Activated T-cell treated with anti-CD3 and anti-CD28 coated beads, Interleukin-2, amount 50 U/mL, for 48 hours (primary cell): ENCODE measurements around the gene NAGLU.
A peak's percentile ranks its signal among the peaks of the same experiment; 100 is the strongest.
"Not testable (repeated sequence)": the region's sequence is repeated elsewhere in the genome, so short reads cannot be mapped to it uniquely, and the experiment has no call there.

ENCODE experiments used
- DNase-seq, 2 experiments: peaks; one replicate each; pipeline ENCODE4 v3.0.0-alpha.2; 2020

The NAGLU gene

DNA sequence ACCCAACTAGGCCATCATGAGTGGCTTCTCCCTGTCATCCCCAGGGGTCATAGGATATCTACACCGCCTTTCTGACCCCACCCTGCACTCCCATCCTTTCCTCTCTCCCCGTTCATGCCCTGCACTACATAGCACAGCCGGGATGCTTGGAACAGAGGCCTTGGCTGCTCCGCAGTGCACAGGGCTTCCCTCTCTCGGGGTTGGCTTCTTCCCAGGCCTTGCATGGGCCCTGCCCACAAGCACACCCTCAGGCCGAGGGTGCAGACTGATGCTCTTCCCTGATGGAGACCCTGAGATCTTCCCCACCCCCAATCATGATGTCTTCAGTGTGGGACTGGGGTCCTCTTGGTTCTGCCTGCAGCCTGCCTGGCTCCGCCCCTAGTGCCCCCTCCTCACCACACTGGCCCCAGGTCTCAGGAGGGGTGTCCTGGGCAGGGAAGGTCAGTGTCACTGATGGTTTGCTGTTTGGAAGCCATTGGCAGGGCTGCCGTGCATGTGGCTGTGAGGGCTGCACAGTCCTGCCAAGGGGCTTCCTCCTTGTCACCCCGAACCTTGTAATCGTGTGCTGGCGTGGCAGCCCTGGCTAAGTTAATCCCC lies 14.3 kb upstream of the NAGLU start:
- no peak for DNase-seq

DNA sequence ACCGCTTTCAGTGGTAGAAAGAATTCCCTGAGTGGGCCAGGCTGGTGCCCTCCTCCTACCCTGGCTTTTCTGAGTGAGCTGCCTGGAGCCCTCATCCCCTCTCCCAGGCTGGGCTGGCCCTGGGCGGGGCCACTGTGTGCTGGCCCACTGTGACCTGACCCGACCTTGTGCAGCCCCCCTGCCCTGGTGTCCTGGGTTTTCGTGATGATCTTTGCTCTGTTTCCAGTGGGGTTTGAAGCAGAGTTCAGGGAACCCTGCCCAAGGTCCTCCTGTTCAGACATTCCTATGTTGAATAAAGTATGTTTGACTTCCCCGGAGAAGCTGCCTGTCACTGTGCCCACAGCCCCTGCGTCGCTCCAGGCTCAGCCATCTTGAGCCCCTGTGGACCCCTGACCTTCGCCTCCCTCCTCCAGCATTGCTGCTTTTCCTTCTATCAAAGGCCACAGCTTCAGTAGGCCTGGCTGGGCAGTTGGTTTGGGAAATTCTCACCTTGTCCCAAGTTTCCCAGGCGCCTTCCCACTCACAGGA lies 13.7 kb upstream of the NAGLU start:
- DNase-seq: no peak

DNA sequence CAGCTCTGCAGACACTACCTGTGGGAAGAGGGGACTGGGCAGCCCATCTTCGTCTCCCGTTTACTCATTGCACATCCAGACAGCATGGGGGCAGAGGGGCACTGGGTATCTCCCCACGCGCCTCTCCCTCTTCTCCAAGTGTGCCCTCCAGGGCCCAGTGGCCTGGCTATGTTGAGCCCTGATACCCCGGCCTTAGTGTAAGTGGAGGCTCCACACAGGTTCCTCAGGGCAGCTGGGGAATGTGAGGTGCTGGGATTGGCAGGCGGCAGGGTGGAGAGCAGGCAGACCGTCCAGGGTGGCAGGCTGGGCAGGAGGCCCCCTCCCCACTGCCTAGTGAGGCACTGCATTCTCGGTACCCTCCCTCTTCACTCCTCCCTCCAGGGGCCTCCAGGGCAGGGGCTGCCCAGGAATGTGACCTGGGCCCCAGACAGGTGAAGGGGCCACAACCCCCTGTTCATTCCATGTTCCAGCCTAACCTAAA lies 13.2 kb upstream of the NAGLU start:
- DNase-seq: no peak

DNA sequence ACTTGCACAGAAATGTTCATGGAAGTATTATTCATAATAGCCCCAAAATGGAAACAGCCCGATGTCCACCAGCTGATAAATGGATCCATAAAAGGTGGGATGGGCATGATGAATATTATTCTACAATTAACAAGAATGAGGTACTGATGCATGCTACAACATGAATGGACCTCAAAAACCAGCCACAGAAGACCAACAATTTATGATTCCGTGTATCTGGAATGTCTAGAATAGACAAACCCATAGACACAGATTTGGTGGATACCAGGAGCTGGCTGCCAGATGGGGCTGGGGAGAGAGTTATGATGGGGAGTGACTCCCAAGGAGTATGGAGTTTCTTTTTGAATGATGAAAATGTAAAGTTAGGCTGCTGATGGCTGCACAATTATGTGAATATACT lies 10.8 kb upstream of the NAGLU start:
- no peak for DNase-seq

DNA sequence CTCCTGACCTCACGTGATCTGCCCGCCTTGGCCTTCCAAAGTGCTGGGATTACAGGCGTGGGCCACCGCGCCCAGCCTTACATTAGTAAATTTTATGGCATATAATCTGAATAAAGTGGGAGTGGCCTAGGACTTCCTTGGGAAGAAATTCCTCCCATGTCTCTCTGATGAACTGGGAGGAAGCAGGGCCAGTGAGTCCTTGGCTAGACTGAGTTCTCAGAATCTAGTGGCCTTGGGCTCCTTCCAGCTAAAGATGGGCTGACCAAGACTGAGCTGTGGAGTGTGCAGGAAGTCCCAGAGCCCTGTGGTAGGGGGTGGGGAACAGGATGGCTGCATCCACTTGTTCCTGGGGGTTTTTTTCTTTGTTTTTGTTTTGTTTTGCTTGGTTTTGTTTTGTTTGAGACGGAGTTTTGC lies 10.0 kb upstream of the NAGLU start:
- DNase-seq: no peak

DNA sequence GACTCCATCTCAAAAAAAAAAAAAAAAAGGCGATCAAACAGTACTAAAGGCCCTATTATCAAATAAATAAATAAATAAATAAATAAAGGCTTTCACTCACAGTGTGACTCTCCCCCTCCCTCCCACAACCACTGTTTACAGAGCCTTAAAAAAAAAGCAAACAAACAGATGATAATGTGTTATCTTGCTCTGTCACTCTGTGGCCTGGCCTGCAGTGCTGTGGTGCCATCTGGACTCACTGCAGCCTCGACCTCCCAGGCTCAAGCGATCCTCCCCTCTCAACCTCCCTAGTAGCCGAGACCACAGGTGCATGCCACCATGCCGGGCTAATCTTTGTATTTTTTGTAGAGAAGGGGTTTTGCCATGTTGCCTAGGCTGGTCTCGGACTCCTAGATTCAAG lies 8.1 kb upstream of the NAGLU start:
- no peak for DNase-seq

DNA sequence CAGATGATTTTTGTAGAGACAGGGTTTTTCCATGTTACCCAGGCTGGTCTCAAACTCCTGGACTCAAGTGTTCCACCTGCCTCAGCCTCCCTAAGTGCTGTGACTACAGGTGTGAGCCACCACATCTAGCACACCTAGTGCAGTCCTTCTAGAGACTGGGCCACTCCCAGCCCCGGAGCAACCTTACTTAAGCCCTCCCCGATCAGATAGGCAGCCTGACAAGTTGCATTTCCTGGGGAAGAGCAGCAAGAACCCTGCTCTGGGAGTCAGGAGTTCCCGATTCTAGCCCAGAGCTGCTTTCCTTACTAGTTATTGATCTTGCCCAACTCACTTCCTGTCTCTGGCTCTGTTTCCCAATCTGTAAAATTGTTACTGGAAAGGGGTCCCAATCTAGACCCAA lies 7.0 kb upstream of the NAGLU start:
- no peak for DNase-seq

DNA sequence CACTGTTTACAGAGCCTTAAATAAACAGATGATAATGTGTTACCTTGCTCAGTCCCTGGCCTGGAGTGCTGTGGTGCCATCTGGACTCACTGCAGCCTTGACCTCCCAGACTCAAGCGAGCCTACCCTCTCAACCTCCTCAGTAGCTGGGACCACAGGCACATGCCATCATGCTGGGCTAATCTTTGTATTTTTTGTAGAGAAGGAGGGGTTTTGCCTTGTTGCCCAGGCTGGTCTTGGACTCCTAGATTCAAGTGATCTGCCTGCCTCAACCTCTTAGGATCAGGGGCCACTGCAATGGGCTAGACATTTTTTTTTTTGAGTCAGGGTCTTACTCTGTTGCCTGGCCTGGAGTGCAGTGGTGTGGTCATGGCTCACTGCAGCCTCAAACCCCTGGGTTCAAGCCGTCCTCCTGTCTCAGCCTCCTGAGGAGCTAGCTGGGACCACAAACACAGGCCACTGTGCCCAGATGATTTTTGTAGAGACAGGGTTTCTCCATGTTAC lies 5.0 kb upstream of the NAGLU start:
- no peak for DNase-seq

DNA sequence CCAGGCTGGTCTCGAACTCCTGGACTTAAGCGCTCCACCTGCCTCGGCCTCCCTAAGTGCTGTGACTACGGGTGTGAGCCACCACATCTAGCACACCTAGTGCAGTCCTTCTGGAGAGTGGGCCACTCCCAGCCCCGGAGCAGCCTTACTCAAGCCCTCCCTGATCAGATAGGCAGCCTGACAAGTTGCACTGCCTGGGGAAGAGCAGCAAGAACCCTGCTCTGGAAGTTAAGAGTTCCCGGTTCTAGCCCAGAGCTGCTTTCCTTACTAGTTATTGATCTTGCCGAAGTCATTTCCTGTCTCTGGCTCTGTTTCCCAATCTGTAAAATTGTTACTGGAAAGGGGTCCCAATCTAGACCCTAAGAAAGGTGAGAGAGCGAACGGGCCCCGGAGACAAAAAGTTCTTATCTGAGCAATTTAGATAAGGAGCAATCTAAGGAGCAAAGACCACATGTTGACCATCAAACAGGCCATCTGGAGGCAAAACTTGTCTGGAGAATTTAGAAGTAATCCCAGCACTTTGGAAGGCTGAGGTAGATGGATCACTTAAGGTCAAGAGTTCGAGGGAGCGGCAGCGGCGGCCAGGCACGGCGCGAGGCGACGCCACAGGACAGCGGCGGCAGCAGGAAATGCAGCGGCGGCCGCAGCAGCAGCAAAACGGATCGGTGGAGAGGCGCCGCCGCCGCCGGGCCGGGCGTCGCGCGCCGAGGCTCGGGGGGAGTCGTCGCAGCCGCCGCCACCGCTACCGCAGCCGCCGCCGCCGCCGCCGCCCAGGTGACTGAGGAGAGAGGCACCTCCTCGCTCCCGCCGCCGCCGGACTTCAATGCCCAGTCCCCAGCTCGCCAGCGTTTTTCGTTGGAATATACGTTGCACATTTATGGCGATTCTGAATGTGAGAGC lies 4.3 kb upstream of the NAGLU start:
- peak; percentile 65 to 71 for DNase-seq

DNA sequence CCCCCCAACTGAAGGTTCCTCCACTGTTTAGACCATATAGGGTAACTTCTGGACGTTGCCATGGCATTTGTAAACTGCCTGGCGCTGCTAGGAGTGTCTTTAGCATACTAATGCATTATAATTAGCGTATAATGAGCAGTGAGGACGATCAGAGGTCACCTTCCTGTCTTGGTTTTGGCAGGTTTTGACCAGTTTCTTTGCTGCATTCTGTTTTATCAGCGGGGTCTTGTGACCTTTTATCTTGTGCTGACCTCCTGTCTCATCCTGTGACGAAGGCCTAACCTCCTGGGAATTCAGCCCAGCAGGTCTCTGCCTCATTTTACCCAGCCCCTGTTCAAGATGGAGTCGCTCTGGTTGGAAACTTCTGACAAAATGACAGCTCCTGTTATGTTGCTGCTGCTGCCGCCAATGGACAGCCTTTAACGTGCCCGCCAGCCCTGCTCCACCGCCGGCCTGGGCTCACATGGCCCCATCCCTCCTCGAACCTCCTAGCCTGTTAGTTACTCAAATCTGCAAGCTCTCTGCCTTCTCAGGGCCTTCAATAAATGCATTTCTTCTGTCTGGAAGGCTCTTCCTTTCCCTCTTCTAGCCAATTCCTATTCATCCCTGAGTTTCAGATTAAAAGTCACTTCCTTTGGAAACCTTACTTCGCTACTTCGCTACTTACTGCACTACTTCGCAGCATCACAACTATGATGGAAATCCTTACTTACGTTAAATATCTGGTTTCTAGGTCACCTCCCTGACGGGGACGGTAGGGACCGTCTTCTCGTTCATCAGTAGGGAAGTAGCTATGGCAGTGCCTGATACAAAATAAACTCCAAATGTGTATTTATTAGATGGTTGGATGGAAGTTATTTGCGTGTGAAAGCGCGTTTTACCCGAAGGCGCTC lies 640 bp upstream of the NAGLU start:
- DNase-seq: no peak

DNA sequence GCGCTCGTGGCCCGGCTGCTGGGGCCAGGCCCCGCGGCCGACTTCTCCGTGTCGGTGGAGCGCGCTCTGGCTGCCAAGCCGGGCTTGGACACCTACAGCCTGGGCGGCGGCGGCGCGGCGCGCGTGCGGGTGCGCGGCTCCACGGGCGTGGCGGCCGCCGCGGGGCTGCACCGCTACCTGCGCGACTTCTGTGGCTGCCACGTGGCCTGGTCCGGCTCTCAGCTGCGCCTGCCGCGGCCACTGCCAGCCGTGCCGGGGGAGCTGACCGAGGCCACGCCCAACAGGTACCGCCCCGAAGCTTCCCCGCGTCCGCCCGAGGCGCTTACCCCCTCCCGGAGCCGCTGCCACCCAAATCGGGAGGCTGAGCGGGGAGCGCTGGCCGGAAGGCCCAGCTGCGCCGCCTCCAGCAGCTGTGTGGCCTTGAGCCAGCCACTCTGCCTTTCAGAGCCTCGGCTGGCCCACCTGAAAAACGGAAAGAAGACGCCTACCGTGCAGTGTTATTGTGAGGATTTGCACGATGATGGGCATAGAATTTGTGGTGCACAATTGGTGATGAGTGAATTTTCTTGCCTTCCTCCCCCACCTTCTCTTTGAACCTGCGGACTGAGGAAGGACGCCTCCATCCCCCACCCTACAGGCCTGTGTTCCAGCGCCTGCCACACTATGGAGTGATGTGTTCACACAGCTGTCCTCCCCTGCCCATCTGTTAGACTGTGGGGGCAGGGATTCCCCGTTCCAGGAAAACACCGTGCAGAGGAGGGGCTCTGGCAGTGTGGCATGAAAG lies 523 bp downstream of the NAGLU start:
- DNase-seq: peak; percentile 83 to 90

DNA sequence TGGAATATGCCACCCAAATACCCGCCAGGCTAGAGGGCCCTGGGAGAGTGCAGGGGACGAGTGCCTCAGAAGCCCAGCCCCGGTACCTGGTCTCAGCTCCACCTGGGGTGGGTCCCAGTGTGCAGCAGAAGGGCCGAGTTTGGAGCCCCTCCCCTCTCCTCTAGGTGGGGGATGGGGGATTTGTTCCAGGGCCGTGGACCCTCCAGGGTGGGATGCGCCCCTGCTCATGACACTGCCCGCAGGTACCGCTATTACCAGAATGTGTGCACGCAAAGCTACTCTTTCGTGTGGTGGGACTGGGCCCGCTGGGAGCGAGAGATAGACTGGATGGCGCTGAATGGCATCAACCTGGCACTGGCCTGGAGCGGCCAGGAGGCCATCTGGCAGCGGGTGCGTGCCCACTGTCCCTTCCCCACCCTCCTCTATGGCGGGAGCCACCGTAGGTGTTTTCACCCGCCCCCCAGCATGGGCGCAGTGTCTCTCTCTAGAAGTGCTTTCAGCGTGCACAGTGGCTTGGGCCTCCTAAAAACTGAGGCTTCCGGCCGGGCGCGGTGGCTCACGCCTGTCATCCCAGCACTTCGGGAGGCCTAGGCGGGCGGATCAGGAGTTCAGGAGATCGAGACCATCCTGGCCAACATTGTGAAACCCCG lies 1.2 kb downstream of the NAGLU start:
- DNase-seq: no peak

DNA sequence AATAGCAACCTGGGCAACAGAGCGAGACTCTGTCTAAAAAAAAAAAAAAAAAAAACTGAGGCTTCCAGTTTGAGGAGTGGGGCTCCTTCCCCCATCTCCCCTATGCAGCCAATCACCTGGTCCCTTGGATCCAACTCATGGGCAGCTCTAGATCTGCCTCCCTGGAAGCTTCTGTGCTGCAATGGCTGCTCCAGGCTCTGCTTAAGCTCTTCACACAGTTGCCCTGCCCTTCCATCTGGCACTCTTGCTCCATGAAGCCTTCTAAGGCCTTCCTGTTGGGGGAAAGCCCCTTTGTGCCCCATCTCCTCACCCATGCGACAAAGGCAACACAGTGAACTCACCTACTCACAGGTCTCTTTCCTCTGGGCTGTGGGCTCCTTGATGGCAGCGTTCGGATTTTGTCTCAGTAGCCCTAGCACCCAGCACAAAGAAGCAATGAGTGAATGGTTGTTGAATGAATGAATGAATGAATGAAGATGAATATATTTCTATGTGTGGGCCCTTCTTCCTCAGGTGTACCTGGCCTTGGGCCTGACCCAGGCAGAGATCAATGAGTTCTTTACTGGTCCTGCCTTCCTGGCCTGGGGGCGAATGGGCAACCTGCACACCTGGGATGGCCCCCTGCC lies 1.9 kb downstream of the NAGLU start:
- no peak for DNase-seq

DNA sequence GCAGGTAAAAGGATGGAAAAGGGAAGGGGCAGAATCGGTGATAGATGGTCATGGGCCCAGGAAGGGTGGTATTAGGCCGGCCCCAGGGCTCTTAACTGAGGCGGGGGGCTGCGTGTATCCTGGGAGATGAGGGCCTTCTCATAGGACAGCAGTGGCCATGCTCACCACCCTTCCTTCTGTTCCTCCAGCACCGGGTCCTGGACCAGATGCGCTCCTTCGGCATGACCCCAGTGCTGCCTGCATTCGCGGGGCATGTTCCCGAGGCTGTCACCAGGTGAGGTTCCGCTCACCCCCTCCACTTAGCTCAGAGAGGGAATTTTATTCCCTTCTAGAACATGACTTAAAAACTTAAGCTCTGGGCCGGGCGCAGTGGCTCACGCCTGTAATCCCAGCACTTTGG lies 2.4 kb downstream of the NAGLU start:
- DNase-seq: no peak

DNA sequence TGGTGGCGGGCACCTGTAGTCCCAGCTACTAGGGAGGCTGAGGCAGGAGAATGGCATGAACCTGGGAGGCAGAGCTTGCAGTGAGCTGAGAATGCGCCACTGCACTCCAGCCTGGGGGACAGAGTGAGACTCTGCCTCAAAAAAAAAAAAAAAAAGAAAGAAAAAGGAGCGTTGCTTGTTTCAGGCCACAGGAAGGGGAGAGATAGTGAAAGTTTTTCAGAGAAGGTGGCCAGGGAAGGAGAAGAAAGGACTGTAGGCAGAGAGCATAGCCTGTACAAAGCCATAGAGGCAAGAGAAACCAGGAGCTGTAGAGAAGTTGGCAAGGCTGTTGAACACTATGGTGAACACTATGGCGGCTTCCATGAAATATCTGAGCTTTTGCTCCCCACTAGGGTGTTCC lies 4.5 kb downstream of the NAGLU start:
- not testable (repeated sequence) for DNase-seq

DNA sequence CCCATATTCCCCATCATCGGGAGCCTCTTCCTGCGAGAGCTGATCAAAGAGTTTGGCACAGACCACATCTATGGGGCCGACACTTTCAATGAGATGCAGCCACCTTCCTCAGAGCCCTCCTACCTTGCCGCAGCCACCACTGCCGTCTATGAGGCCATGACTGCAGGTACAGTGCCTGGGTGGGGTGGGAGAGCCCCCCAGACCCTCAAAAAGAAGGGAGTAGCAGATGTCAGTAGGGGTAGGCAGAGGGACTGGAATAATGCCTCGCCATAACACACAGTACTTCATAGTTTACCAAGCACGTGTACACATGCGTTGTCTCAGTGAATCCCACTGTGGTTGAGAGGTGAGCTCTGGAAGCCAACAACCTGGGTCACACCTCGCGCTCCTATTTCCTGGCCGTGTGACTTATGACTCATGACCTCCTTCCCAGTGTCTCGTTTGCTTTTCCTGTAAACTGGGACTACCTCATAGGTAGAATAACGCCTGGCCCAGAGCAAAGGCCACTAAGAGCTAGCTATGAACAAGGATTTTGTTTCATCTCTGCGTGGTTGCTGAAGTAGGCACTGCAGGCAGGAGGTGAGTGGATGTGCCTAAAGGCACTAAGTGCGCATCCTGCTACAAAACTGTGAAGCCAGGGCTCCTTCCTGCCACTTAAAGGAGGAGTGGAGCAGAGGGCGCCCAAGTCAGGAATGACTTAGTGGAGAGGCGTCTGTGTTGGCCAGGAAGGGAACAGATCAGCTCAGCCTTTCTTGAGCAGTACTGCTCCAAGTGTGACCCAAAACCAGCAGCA lies 5.2 kb downstream of the NAGLU start:
- DNase-seq: no peak

DNA sequence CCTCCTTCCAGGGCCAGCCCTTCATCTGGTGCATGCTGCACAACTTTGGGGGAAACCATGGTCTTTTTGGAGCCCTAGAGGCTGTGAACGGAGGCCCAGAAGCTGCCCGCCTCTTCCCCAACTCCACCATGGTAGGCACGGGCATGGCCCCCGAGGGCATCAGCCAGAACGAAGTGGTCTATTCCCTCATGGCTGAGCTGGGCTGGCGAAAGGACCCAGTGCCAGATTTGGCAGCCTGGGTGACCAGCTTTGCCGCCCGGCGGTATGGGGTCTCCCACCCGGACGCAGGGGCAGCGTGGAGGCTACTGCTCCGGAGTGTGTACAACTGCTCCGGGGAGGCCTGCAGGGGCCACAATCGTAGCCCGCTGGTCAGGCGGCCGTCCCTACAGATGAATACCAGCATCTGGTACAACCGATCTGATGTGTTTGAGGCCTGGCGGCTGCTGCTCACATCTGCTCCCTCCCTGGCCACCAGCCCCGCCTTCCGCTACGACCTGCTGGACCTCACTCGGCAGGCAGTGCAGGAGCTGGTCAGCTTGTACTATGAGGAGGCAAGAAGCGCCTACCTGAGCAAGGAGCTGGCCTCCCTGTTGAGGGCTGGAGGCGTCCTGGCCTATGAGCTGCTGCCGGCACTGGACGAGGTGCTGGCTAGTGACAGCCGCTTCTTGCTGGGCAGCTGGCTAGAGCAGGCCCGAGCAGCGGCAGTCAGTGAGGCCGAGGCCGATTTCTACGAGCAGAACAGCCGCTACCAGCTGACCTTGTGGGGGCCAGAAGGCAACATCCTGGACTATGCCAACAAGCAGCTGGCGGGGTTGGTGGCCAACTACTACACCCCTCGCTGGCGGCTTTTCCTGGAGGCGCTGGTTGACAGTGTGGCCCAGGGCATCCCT lies 7.4 kb downstream of the NAGLU start:
- no peak for DNase-seq

DNA sequence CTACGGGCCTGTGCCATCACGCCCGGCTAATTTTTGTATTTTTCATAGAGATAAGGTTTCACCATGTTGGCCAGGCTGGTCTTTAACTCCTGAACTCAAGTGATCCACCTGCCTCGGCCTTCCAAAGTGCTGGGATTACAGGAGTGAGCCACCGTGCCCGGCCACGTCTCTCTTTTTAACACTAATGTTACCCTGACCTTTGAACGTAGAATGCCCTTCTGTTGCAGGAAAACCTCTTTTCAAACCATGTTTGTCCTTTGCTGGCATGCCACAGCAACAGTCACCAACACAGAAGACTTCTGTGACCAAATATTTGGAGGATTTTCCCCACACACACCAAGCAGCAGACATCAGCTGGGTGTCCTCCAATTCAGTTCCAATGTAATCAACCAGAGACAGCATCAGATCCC lies 8.8 kb downstream of the NAGLU start:
- DNase-seq: no peak
